22Rv1 (cell line): Measurements from ENCODE around the gene SYTL4.
A peak's percentile ranks its signal among the peaks of the same experiment; 100 is the strongest.

Experiments
- H3K27ac ChIP-seq: fragments of 450-650 bp; 2 replicates; pipeline ENCODE4 v1.5.1; 2017
- ZFX ChIP-seq: fragments of 450-650 bp; IDR thresholded peaks from 2 replicates; pipeline ENCODE4 v1.6.1; 2017; ENCODE audit warnings: antibody characterized with exemption, borderline replicate concordance
- TF ChIP-seq, protein P1 (sequence below): fragments of 450-650 bp; IDR thresholded peaks from 2 replicates; pipeline ENCODE4 v1.5.1; 2017; ENCODE audit warnings: mild to moderate bottlenecking

The SYTL4 gene

GRCh38 chrX:100659431-100660137 is 72.3 kb downstream of the SYTL4 start:
- TF ChIP-seq ZFX, result no peak
- TF ChIP-seq, protein P1, sequence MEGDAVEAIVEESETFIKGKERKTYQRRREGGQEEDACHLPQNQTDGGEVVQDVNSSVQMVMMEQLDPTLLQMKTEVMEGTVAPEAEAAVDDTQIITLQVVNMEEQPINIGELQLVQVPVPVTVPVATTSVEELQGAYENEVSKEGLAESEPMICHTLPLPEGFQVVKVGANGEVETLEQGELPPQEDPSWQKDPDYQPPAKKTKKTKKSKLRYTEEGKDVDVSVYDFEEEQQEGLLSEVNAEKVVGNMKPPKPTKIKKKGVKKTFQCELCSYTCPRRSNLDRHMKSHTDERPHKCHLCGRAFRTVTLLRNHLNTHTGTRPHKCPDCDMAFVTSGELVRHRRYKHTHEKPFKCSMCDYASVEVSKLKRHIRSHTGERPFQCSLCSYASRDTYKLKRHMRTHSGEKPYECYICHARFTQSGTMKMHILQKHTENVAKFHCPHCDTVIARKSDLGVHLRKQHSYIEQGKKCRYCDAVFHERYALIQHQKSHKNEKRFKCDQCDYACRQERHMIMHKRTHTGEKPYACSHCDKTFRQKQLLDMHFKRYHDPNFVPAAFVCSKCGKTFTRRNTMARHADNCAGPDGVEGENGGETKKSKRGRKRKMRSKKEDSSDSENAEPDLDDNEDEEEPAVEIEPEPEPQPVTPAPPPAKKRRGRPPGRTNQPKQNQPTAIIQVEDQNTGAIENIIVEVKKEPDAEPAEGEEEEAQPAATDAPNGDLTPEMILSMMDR, result no peak
- H3K27ac ChIP-seq, result no peak overlapping the region

DNA sequence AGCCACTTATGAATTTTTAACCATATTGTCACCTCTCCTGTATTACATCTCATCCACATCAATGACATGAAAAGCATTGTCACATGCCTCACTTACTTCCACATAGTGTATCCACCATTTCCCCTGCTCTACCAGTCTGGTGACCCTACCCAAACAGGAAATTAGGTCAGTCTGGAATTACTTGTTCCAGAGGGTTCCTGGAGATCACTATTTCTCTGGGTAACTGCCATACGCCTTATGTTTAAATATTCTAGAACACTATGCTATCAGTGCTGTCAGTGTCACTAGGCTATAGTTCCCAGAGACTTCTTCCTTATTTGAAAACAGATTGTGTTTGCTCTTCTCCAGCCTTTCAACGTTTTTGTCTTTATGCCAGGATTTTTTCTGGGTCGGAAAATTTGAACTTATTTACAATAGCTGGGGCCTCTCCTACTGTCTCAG is 73.0 kb downstream of the SYTL4 start:
- TF ChIP-seq ZFX, result no peak
- TF ChIP-seq, protein P1, result no peak
- H3K27ac ChIP-seq, result no peak overlapping the region

- TF ChIP-seq ZFX, result no peak
- TF ChIP-seq, protein P1, result peak; percentile 26
- H3K27ac ChIP-seq, result no peak overlapping the region
These were observed 77.7 kb downstream of the SYTL4 start for GRCh38 chrX:100654261-100654660.

- H3K27ac ChIP-seq, result no peak overlapping the region
- TF ChIP-seq, protein P1, result no peak
- TF ChIP-seq ZFX, result no peak
These were observed 79.7 kb downstream of the SYTL4 start for GRCh38 chrX:100652266-100652665.

DNA sequence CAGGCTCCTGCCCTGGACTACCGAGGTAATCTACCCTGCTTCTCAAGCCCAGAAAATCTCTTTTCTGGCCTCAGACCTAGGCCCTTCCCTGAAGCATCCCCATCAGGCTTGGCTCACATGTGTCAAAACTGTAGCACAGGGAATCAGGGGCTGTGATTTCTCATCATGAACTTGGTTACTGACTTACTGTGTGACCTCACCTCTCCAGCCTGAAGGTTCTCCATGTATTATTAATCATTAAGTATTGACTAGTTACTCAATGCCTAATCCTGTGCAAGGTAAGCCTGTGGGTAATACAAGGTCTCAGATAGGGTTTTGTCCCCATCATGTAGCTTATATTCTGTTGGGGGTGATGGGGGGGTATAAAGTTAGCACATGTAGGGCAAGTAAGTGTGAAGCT is 81.1 kb downstream of the SYTL4 start:
- no peak overlapping the region for H3K27ac ChIP-seq
- TF ChIP-seq, protein P1, result no peak
- TF ChIP-seq ZFX, result no peak

DNA sequence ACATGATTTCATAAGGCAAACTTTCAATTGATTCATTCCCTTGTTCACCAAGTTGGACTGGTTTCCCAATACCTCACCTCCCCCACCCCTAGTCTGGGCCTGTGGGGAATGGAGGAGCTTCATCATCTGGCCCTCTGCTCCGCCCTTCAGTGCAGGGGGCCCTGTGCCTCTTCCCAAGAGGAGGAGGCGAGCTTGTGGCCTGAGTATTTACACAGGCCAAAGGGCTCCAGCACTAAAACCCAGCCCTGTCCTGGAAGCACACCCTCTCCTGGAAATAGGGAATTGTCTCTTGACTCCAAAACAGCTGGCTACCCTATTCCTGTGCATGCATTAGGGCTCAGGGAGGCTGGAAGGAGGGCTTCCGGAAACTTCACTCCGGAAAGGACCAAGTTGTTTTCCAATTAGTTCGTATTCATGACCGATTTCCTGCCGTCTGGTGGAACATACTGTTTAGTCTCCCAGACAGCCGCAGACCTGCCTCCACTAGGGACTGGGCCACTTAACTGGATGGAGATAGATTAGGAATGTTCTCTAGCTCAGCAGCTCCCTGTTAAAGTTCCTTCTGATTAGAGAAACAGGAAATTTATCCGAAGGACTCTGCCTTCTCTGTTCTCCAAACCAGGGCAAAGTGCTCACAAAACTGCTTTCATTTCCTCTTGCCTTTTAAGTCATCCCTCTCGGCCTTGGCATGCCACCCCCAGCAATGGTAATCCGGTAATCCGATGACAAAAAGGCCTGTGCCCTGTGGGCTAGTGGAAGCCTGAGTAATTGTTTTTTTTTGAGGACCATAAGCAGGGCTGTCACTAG is 82.2 kb downstream of the SYTL4 start:
- H3K27ac ChIP-seq, result no peak overlapping the region

More for the DNA sequence above, 82.2 kb downstream of the SYTL4 start:
- TF ChIP-seq, protein P1, result no peak
- TF ChIP-seq ZFX, result no peak
